ENCODE measurements around the gene CLIC4. TPM values are rescaled to one million over a fixed set of nuclear protein-coding genes. Genes with fewer than 3 reads are reported as not detected.

The CLIC4 gene
- total RNA-seq, 1 donor = 544 TPM

GRCh38 chr1:24867084-24867870, 122.0 kb downstream of the CLIC4 start:
- DNase-seq (ENCODE audit: low read depth) = no peak
- H3K4me3 ChIP-seq (ENCODE audit: low read depth, low read length) = no peak overlapping the region
- TF ChIP-seq, protein P1, sequence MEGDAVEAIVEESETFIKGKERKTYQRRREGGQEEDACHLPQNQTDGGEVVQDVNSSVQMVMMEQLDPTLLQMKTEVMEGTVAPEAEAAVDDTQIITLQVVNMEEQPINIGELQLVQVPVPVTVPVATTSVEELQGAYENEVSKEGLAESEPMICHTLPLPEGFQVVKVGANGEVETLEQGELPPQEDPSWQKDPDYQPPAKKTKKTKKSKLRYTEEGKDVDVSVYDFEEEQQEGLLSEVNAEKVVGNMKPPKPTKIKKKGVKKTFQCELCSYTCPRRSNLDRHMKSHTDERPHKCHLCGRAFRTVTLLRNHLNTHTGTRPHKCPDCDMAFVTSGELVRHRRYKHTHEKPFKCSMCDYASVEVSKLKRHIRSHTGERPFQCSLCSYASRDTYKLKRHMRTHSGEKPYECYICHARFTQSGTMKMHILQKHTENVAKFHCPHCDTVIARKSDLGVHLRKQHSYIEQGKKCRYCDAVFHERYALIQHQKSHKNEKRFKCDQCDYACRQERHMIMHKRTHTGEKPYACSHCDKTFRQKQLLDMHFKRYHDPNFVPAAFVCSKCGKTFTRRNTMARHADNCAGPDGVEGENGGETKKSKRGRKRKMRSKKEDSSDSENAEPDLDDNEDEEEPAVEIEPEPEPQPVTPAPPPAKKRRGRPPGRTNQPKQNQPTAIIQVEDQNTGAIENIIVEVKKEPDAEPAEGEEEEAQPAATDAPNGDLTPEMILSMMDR (IDR thresholded peaks at IDR 0.05; ENCODE audit: insufficient read depth, low read depth, low read length) = no peak

GRCh38 chr1:24868016-24868875, 123.0 kb downstream of the CLIC4 start:
- no peak for DNase-seq (ENCODE audit: low read depth)
- H3K4me3 ChIP-seq (ENCODE audit: low read depth, low read length) = no peak overlapping the region
- TF ChIP-seq, protein P1 (IDR thresholded peaks at IDR 0.05; ENCODE audit: insufficient read depth, low read depth, low read length) = no peak

- DNase-seq (ENCODE audit: low read depth) = no peak
- TF ChIP-seq, protein P1 (IDR thresholded peaks at IDR 0.05; ENCODE audit: insufficient read depth, low read depth, low read length) = no peak
These were observed 125.4 kb downstream of the CLIC4 start for GRCh38 chr1:24870551-24871195.

DNA sequence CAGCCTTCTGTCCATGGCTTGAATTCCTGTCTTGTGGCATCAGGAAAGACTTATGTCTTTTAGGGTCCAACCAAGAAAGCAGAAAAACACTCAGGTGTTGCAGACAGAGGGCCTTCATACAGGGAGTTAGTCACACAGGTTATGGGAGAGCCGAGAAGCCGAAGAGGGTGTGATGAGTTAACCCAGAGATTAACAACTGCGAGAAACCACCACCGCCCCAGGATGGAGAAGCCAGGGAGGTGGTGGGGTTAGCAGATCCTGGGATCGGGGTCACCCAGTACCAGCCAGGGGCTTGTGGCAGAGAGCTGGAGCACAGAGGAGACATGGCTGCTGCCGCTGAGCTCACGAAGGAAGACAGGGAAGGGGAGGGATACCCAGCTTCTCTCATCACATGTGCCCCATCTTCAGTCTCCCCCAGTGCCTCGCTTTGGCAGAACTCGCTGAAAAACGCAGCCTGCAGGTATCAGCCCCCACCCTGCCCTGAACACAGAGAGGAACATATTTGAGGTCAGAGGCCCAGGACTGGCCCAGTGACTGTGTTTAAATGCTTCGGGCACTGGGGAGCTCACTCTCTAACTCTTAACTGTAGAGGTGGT, 126.2 kb downstream of the CLIC4 start:
- no peak for DNase-seq (ENCODE audit: low read depth)
- no peak overlapping the region for H3K4me3 ChIP-seq (ENCODE audit: low read depth, low read length)

More at GRCh38 chr1:24870551-24871195, 125.4 kb downstream of the CLIC4 start:
- no peak overlapping the region for H3K4me3 ChIP-seq (ENCODE audit: low read depth, low read length)

GRCh38 chr1:24872061-24872850, 127.0 kb downstream of the CLIC4 start:
- no peak for DNase-seq (ENCODE audit: low read depth)
- TF ChIP-seq, protein P1 (IDR thresholded peaks at IDR 0.05; ENCODE audit: insufficient read depth, low read depth, low read length) = no peak
- H3K4me3 ChIP-seq (ENCODE audit: low read depth, low read length) = no peak overlapping the region

More for the DNA sequence above, 126.2 kb downstream of the CLIC4 start:
- TF ChIP-seq, protein P1 (IDR thresholded peaks at IDR 0.05; ENCODE audit: insufficient read depth, low read depth, low read length) = no peak
